ENCODE results near the gene ZNF576. TPM values are rescaled to one million over a fixed set of nuclear protein-coding genes. Genes with fewer than 3 reads are reported as not detected.

Gene ZNF576
- total and polyA plus RNA-seq, 2 of the 13 experiments (the other 11 are each of a cell fraction or from before 2014, with no cell fraction given): 7.2 to 9.6 TPM

- H3K4me2 ChIP-seq (ENCODE audit: low read depth, low read length): peak within 1 kb of the TSS; percentile 93
- in situ Hi-C loops (cut with HindIII; ENCODE audit: extremely low pct_ligation_motif_present, low pct_unique_long_range_greater_than_20kb): no loop called here
- peak; percentile 96 for DNase-seq (ENCODE audit: low spot score)
- FAIRE-seq: peak; percentile 98
- under 1% methylated on average over 23 of the region's 51 CpGs for WGBS (ENCODE audit: low lambda C conversion rate)
- H2AFZ ChIP-seq (ENCODE audit: low read length): peak within 1 kb of the TSS; percentile 31
- no peaks in the 10 kb centered on the region for H3K9me3 ChIP-seq (ENCODE audit: low read length)
- ChIA-PET POLR2A (interaction anchor here (1.4 to 1.8 kb wide), 2 partner anchors 20 to 21 kb away, joined by 3 to 6 read pairs; partner anchors contain the start of genes IRGQ and ZNF576), CTCF (ENCODE audit: low intra/inter-chr PET ratio, low total read pairs) (no interaction called here)
- peak within 1 kb of the TSS; percentile 87 to 92 (median 89) for H3K4me3 ChIP-seq (replicated peaks in 1 of 3; ENCODE audit: insufficient read depth in 1 of 3, low read depth in 2 of 3, low read length in 3 of 3)
- H3K9ac ChIP-seq (ENCODE audit: insufficient read depth, low read depth, low read length): peak within 1 kb of the TSS; percentile 88
- H4K20me1 ChIP-seq (ENCODE audit: insufficient read depth, low read length): no peaks in the 10 kb centered on the region
- no TSS peak for BruUV-seq (replicated peaks)
- peaks cover 0 to 1% of the 10 kb centered on the region in 2 experiments; a peak in 1 of 5 replicates for H3K36me3 ChIP-seq (replicated peaks in 1 of 2; ENCODE audit: control insufficient read depth in 1 of 2, insufficient read depth in 2 of 2, low read length in 2 of 2)
- intact Hi-C loops (cut with micrococcal nuclease; ENCODE audit: unreplicated experiment): loop anchor here (1.0 kb wide), 1 partner anchor 21 kb away; the partner anchor contains the start of genes IRGQ and ZNF576
- H3K27me3 ChIP-seq (ENCODE audit: control insufficient read depth in 1 of 2, insufficient read depth in 2 of 2, low read length in 2 of 2): no peaks in the 10 kb centered on the region; a peak in 1 of 5 replicates
- peak; percentile 97 for ATAC-seq
- peak within 1 kb of the TSS; percentile 72 for H3K27ac ChIP-seq (ENCODE audit: extremely low read length, insufficient read depth, low read length)
- peaks cover 19% of the 10 kb centered on the region; the same call in 1 of the 2 replicates for H3K4me1 ChIP-seq (ENCODE audit: insufficient read depth, low read length)
- peaks cover 8% of the 10 kb centered on the region for H3K79me2 ChIP-seq (ENCODE audit: insufficient read depth, low read length)
- TF ChIP-seq ZFY (CRISPR knock-in tag; IDR thresholded peaks at IDR 0.05): peak; percentile 50; the same call in 1 of the 2 replicates
- peak; percentile 89 for TF ChIP-seq E2F1 (CRISPR knock-in tag; IDR thresholded peaks at IDR 0.05)
- TF ChIP-seq MNT (IDR thresholded peaks at IDR 0.05): peak; percentile 53
- TF ChIP-seq YY1 (IDR thresholded peaks at IDR 0.05; ENCODE audit: insufficient read depth, insufficient replicate concordance, low read depth, low read length): peak; percentile 76
- peak; percentile 93 for TF ChIP-seq SIN3A (IDR thresholded peaks at IDR 0.05; ENCODE audit: borderline replicate concordance, low read depth, low read length)
- peak; percentile 75 for TF ChIP-seq RFX3 (CRISPR knock-in tag; IDR thresholded peaks at IDR 0.05)
- peak; percentile 99 for TF ChIP-seq RFXAP (CRISPR knock-in tag; IDR thresholded peaks at IDR 0.05; ENCODE audit: borderline replicate concordance)
- no peak for TF ChIP-seq GABPA (IDR thresholded peaks at IDR 0.05; ENCODE audit: low read depth, low read length)
- TF ChIP-seq GABPA (CRISPR knock-in tag; IDR thresholded peaks at IDR 0.05; ENCODE audit: low read depth): peak; percentile 56
- TF ChIP-seq HDAC1 (CRISPR knock-in tag; IDR thresholded peaks at IDR 0.05): peak; percentile 70
- peak; percentile 40; the same call in 1 of the 2 replicates for TF ChIP-seq KDM2A (CRISPR knock-in tag; IDR thresholded peaks at IDR 0.05; ENCODE audit: borderline replicate concordance, low read depth)
- peak; percentile 81 for TF ChIP-seq HOXA3 (CRISPR knock-in tag; IDR thresholded peaks at IDR 0.05)
- no peak for TF ChIP-seq ZC3H4 (CRISPR knock-in tag; IDR thresholded peaks at IDR 0.05; ENCODE audit: borderline replicate concordance)
- peak; percentile 56 for TF ChIP-seq RBFOX2 (IDR thresholded peaks at IDR 0.05; ENCODE audit: low read depth, low read length)
- TF ChIP-seq ISL2 (CRISPR knock-in tag; IDR thresholded peaks at IDR 0.05): 0 out of 2 replicates have a peak, but pooled peaks have one; percentile 48
- peak; percentile 20; the same call in 1 of the 2 replicates for TF ChIP-seq DR1 (CRISPR knock-in tag; IDR thresholded peaks at IDR 0.05)
- TF ChIP-seq SAP130 (CRISPR knock-in tag; IDR thresholded peaks at IDR 0.05; ENCODE audit: low read depth): peak; percentile 91
- no peak for TF ChIP-seq MTF1 (CRISPR knock-in tag; IDR thresholded peaks at IDR 0.05)
- 0 out of 2 replicates have a peak, but pooled peaks have one; percentile 18 for TF ChIP-seq PATZ1 (CRISPR knock-in tag; IDR thresholded peaks at IDR 0.05)
- no peak for TF ChIP-seq ZFP82 (CRISPR knock-in tag; IDR thresholded peaks at IDR 0.05; ENCODE audit: borderline replicate concordance)
- TF ChIP-seq YEATS4 (CRISPR knock-in tag; IDR thresholded peaks at IDR 0.05; ENCODE audit: borderline replicate concordance): peak; percentile 70; the same call in 1 of the 2 replicates
Observed at GRCh38 chr19:43575156-43575950, 21.0 kb upstream of the ZNF576 start, which contains the start of the genes PINLYP and XRCC1. Gene PINLYP, plus strand, starts transcription at chr19:43575801. Its CDS starts 1,391 bp downstream, at chr19:43577192. Gene XRCC1, minus strand, starts transcription at chr19:43575527. Its CDS starts 69 bp downstream, at chr19:43575458.
